ENCODE measurements around the gene RTL1. TPM values are rescaled to one million over a fixed set of nuclear protein-coding genes. Genes with fewer than 3 reads are reported as not detected.

The RTL1 gene
- total RNA-seq, 1 donor from 2014 or later = 1.1 TPM

GRCh38 chr14:100851586-100851916, 52.0 kb downstream of the RTL1 start:
- TF ChIP-seq CTCF (IDR thresholded peaks at IDR 0.05; ENCODE audit: insufficient read depth, low read length, poor library complexity, severe bottlenecking) = no peak
- Histone ChIP-seq H3K27me3 (ENCODE audit: control insufficient read depth, insufficient read depth, low read length) (no peaks in the 10 kb centered on the region), H3K4me3 (ENCODE audit: low read depth, low read length) (no peak overlapping the region), H3K36me3 (ENCODE audit: control insufficient read depth, insufficient read depth, low read length) (no peaks in the 10 kb centered on the region)
- DNase-seq (ENCODE audit: low read depth) = no peak

GRCh38 chr14:100850841-100851585, 52.5 kb downstream of the RTL1 start:
- no peaks in the 10 kb centered on the region for H3K36me3 ChIP-seq (ENCODE audit: control insufficient read depth, insufficient read depth, low read length)
- TF ChIP-seq CTCF (IDR thresholded peaks at IDR 0.05; ENCODE audit: insufficient read depth, low read length, poor library complexity, severe bottlenecking) = peak; percentile 66
- no peak overlapping the region for H3K4me3 ChIP-seq (ENCODE audit: low read depth, low read length)
- H3K27me3 ChIP-seq (ENCODE audit: control insufficient read depth, insufficient read depth, low read length) = no peaks in the 10 kb centered on the region
- DNase-seq (ENCODE audit: low read depth) = no peak

DNA sequence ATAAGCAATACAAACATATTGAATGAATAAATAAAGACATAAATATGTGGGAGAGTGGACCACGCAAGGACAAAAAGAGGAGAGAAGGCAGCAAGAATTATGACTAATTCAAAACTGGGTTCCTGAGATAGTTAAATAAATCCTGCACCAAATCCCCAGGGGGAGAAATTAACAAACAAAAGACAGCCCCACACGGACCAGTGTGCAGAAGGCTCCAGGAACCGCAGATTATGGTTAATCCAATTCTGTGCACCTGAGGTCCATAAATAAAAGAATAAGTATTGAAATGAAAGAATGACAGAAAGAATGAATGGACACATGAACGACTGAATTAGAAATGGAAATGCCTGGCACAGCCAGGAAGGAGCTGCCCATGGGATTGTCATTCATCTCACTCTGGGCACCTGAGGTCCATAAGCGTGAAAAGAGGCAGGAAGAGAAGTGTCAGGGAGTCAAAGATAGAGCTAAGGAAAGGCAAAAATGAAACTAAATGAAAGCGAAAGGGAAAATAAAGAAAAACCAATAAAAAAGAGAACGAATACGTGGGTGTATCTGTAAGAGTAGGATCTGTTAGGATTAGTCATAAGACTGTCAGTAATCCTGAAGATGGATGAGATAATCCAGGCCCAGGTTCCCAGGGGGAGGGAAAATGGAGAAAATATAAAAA, 54.3 kb downstream of the RTL1 start:
- Histone ChIP-seq H3K4me3 (ENCODE audit: low read depth, low read length) (no peak overlapping the region), H3K36me3 (ENCODE audit: control insufficient read depth, insufficient read depth, low read length) (no peaks in the 10 kb centered on the region), H3K27me3 (ENCODE audit: control insufficient read depth, insufficient read depth, low read length) (no peaks in the 10 kb centered on the region)
- TF ChIP-seq CTCF (IDR thresholded peaks at IDR 0.05; ENCODE audit: insufficient read depth, low read length, poor library complexity, severe bottlenecking) = no peak
- DNase-seq (ENCODE audit: low read depth) = no peak

DNA sequence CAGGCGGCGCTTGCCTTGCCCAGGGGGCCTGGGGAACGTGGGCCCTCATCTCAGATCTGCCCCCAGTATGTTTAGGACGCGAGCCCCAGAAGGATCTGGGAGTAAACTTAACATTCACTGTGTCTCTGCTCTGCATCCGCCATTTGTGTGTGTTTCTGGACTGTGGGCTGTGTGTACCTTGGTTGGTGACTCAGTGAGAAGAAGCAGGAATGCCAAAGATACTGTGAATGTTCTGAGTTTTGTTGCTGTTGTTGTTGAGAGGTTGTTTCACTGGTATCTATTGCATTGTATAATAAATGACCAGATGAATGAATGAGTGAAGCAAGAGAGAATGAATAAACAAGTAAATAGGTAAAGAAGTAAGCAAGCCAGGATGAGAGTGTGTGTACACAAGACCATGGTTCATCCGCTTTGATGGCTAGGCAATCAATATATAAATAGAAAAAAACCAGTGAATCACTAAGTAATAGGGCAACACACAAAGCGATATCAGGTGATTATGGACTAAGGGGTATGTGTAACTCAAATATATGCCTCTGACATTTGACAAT, 57.1 kb downstream of the RTL1 start:
- Histone ChIP-seq H3K27me3 (ENCODE audit: control insufficient read depth, insufficient read depth, low read length) (no peaks in the 10 kb centered on the region), H3K36me3 (ENCODE audit: control insufficient read depth, insufficient read depth, low read length) (no peaks in the 10 kb centered on the region), H3K4me3 (ENCODE audit: low read depth, low read length) (no peak overlapping the region)
- TF ChIP-seq CTCF (IDR thresholded peaks at IDR 0.05; ENCODE audit: insufficient read depth, low read length, poor library complexity, severe bottlenecking) = no peak
- DNase-seq (ENCODE audit: low read depth) = no peak

DNA sequence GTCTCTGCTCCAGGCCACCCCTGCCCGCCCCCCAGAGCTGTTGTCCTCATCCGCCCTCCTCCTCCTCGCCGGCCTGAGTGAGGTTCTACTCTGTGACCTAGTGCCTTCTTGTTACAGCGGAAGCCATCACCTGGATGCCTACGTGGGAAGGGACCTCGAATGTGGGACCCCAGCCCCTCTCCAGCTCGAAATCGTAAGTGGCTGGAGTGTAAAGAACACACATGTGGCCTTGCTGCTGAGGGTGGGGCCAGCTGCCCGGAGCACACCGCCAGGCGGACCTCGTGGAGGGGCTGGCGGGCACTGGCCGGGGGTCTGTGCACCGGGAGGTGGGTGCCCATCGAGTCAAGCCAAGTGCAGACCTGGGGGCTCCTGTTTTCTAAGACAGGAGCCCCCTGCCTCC, 58.2 kb downstream of the RTL1 start:
- DNase-seq (ENCODE audit: low read depth) = no peak
- Histone ChIP-seq H3K4me3 (ENCODE audit: low read depth, low read length) (no peak overlapping the region), H3K27me3 (ENCODE audit: control insufficient read depth, insufficient read depth, low read length) (no peaks in the 10 kb centered on the region), H3K36me3 (ENCODE audit: control insufficient read depth, insufficient read depth, low read length) (no peaks in the 10 kb centered on the region)
- TF ChIP-seq CTCF (IDR thresholded peaks at IDR 0.05; ENCODE audit: insufficient read depth, low read length, poor library complexity, severe bottlenecking) = no peak
